OCI-LY3 (cell line): Measurements from ENCODE around the gene SRD5A1.

Experiments
- CTCF ChIP-seq: fragments of 200-600, 300-600 bp; sonication (generic); IDR thresholded peaks from 2 replicates; pipeline ENCODE4 v1.5.1; 2014; ENCODE audit warnings: antibody characterized with exemption, low read length, low read depth
- EZH2phosphoT487 ChIP-seq: fragments of 200-600 bp; shearing (Covaris generic); IDR thresholded peaks from 2 replicates; pipeline ENCODE4 v1.6.1; 2018; ENCODE audit warnings: antibody characterized with exemption, mixed run types, low read depth

DNA sequence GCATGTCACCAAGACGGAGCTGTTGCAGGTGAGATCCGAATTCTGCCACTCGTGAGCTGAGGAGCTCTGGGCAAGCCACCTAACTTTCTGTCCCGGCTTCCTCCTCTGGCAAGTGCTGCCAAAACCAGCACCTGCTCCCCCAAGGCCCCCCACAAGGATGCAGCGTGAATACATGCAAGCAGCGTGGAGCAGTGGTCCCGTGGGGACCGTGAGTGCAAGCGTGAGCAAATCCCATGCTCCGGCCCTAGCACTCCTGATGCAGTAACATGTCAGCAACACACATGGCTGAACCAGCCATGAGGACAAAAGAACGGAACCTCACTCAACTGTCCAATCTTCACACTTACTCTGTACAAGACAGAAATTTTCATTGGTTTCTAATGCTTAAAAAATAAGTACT is 31.4 kb upstream of the SRD5A1 start:
- no peak for TF ChIP-seq CTCF
- no peak for TF ChIP-seq EZH2phosphoT487
